Measurements from ENCODE around the gene MAP2K6.

The MAP2K6 gene

DNA sequence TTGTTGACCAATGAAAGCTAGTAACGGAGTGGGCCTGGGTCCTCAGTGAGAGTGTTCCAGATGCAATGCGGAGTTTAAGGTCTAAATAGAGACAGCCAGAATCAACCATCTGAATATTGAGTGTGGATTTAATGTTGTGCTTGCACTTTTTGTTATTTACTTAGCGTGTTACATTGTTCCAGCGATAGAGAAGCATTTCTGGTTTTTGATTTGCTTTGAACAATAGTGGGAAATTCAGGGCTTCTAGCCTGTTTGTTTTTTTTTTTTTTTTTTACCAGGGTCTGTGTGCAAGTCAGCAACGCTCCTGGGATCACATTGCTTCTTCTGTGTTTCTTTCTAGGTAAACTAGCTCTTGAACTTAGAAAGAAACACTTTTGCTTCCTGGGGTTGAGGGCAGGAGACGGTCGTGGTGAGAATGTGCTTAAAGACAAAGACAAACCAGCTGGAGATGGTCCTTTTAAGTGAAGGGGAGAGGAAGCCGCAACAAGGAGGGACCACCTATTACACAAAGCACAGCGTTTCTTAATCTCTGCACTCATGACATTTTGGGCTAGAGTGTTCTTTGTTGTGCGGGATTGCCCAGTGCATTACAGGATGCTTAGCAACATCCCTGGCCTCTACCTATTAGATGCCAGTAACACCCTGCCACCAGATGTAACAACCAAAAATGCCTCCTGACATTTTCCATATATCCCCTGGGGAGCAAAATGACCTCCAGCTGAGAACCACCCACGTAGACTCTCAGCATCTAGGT is 119.2 kb downstream of the MAP2K6 start:
- H3K36me3 ChIP-seq (ENCODE audit: insufficient read depth, low read length) = 0 out of 2 replicates have a peak, but pooled peaks cover 4% of the 10 kb centered on the region
- H3K4me3 ChIP-seq = no peak overlapping the region
- H3K9ac ChIP-seq (ENCODE audit: insufficient read length) = no peak overlapping the region
- no peak for DNase-seq (ENCODE audit: low read depth, low spot score)
- no peak overlapping the region for H3K27ac ChIP-seq
- TF ChIP-seq FOXP2 (optimal IDR thresholded peaks at IDR 0.05; ENCODE audit: control extremely low read depth, extremely low read length, insufficient read depth) = no peak
- TF ChIP-seq POLR2AphosphoS5 (IDR thresholded peaks at IDR 0.05; ENCODE audit: borderline replicate concordance, low read depth, low read length) = no peak
- no peak for TF ChIP-seq EZH2 (IDR thresholded peaks at IDR 0.05)
- H3K9me3 ChIP-seq (ENCODE audit: low read depth, low read length) = no peaks in the 10 kb centered on the region

DNA sequence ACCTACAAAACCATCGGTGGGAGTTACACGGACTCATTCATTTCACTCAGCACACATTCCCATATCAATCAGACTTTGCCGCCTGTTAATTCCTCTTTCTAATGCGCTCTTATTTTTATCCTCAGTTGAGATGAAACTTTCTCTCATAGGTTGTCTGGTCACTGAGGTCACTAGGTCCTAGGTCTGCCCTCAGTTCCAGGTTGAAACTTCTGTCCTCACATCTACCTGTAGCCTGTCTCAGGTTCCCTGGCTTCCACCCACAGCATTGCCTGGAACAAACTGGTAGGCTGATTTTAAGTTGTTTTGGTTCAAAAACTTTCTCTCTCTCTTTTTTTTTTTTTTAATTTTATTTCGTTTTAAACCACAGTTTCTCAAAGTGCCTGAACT is 119.7 kb downstream of the MAP2K6 start:
- Histone ChIP-seq H3K36me3 (ENCODE audit: insufficient read depth, low read length) (0 out of 2 replicates have a peak, but pooled peaks cover 4% of the 10 kb centered on the region), H3K27ac (no peak overlapping the region), H3K4me3 (no peak overlapping the region), H3K9me3 (ENCODE audit: low read depth, low read length) (no peaks in the 10 kb centered on the region), H3K9ac (ENCODE audit: insufficient read length) (no peak overlapping the region)
- DNase-seq (ENCODE audit: low read depth, low spot score) = no peak
- no peak for TF ChIP-seq FOXP2 (optimal IDR thresholded peaks at IDR 0.05; ENCODE audit: control extremely low read depth, extremely low read length, insufficient read depth)
- TF ChIP-seq EZH2 (IDR thresholded peaks at IDR 0.05) = no peak
- TF ChIP-seq POLR2AphosphoS5 (IDR thresholded peaks at IDR 0.05; ENCODE audit: borderline replicate concordance, low read depth, low read length) = no peak

DNA sequence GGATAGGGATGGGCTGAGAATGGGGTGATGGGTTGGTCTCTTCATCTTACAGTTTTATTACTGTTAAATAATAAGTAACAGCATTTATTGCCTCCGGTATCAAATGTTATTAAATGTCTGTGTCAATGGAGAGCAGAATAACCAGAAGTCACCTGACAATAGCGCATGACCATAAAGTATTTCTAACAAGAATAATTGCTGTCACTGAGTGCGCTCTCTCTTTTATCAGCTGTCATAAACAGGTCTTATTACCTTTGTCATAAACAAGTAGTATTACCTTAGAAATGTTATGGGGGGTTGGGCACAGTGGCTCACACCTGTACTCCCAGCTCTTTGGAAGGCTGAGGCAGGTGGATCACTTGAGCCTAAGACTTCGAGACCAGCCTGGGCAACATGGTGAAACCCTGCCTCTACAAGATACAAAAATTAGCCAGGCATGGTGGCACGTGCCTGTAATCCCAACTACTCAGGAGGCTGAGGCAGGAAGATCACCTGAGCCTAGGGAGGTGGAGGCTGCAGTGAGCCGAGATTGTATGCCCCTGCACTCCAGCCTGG is 120.6 kb downstream of the MAP2K6 start:
- TF ChIP-seq FOXP2 (optimal IDR thresholded peaks at IDR 0.05; ENCODE audit: control extremely low read depth, extremely low read length, insufficient read depth) = no peak
- no peak for TF ChIP-seq EZH2 (IDR thresholded peaks at IDR 0.05)
- TF ChIP-seq POLR2AphosphoS5 (IDR thresholded peaks at IDR 0.05; ENCODE audit: borderline replicate concordance, low read depth, low read length) = no peak

DNA sequence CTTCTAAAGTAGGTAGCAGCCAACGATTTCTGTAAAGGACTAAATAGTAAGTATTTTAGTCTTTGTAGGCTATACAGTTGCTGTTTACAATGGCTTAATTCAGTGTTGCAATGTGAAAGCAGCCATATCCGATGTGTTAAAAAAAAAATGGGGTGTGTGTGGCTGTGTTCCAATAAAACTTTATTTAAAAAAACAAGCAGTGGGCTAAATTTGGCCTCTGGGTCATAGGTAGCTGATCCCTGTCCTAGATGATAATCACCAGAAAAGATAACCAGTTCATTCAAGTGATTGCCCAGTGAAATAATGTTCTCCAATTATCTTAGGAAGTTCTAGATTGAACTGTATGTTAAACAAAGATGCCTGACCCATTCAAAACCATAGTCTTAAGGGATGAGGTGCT is 124.3 kb downstream of the MAP2K6 start:
- TF ChIP-seq FOXP2 (optimal IDR thresholded peaks at IDR 0.05; ENCODE audit: control extremely low read depth, extremely low read length, insufficient read depth) (no peak), POLR2AphosphoS5 (IDR thresholded peaks at IDR 0.05; ENCODE audit: borderline replicate concordance, low read depth, low read length) (no peak), EZH2 (IDR thresholded peaks at IDR 0.05) (no peak)
- no peak overlapping the region for H3K4me3 ChIP-seq

More for the DNA sequence above, 120.6 kb downstream of the MAP2K6 start:
- no peak overlapping the region for H3K9ac ChIP-seq (ENCODE audit: insufficient read length)
- H3K9me3 ChIP-seq (ENCODE audit: low read depth, low read length) = no peaks in the 10 kb centered on the region
- no peak for DNase-seq (ENCODE audit: low read depth, low spot score)
- no peak overlapping the region for H3K27ac ChIP-seq
- 0 out of 2 replicates have a peak, but pooled peaks cover 4% of the 10 kb centered on the region for H3K36me3 ChIP-seq (ENCODE audit: insufficient read depth, low read length)
- no peak overlapping the region for H3K4me3 ChIP-seq

DNA sequence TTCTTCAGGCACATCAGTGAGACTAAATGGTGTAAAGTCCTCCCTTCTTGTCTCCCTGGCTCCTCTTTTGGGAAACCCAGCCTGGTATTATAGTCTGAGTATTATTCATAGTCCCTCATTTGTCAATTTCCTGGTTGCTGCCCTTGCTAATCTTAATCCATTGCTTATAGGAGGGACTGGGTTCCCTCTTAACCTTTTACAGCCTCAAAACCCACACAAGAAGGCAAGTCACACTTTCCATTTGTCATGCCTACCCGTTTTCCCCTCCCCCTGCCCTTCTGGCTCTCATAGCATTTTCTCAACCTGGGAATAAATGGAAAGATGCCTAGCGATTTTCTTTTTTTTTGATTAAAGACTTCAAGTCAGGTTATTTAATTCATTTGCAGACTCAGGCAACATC is 124.8 kb downstream of the MAP2K6 start:
- no peak overlapping the region for H3K4me3 ChIP-seq
- no peak for DNase-seq (ENCODE audit: low read depth, low spot score)
- no peak overlapping the region for H3K9ac ChIP-seq (ENCODE audit: insufficient read length)
- TF ChIP-seq POLR2AphosphoS5 (IDR thresholded peaks at IDR 0.05; ENCODE audit: borderline replicate concordance, low read depth, low read length) (no peak), FOXP2 (optimal IDR thresholded peaks at IDR 0.05; ENCODE audit: control extremely low read depth, extremely low read length, insufficient read depth) (no peak), EZH2 (IDR thresholded peaks at IDR 0.05) (no peak)
- no peak overlapping the region for H3K27ac ChIP-seq
- no peaks in the 10 kb centered on the region for H3K9me3 ChIP-seq (ENCODE audit: low read depth, low read length)
- H3K36me3 ChIP-seq (ENCODE audit: insufficient read depth, low read length) = peaks cover 4% of the 10 kb centered on the region; the same call in 1 of the 2 replicates

More for the DNA sequence above, 124.3 kb downstream of the MAP2K6 start:
- Histone ChIP-seq H3K27ac (no peak overlapping the region), H3K9ac (ENCODE audit: insufficient read length) (no peak overlapping the region), H3K36me3 (ENCODE audit: insufficient read depth, low read length) (peaks cover 4% of the 10 kb centered on the region; the same call in 1 of the 2 replicates), H3K9me3 (ENCODE audit: low read depth, low read length) (no peaks in the 10 kb centered on the region)
- DNase-seq (ENCODE audit: low read depth, low spot score) = no peak

DNA sequence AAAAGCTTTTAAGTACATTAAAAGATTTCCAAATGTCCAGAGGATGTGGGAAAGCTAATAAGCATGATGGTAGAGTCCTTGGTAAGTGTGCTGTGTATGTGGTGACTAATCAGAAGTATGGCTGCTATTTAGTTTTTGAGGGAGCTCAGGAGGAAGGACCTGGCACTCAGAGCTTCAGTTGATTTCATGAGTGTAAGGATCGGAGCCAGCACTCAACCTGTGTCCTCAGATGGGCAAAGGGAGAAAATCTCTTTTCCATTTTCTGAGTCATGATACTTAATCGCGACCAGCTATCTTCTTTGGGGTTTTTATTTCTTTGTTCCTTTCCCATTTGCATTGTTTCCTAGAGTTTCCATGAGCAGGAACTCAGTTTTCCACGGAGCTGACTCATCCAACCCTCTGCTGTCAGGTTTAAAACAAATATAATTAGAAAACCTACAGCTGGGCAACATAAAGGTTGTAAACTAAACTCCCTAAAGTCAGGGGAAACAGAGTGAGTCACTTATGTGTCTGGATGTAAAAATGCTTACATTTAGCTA is 125.4 kb downstream of the MAP2K6 start:
- Histone ChIP-seq H3K9me3 (ENCODE audit: low read depth, low read length) (no peaks in the 10 kb centered on the region), H3K4me3 (no peak overlapping the region), H3K27ac (no peak overlapping the region), H3K36me3 (ENCODE audit: insufficient read depth, low read length) (peaks cover 4% of the 10 kb centered on the region; the same call in 1 of the 2 replicates), H3K9ac (ENCODE audit: insufficient read length) (no peak overlapping the region)
- DNase-seq (ENCODE audit: low read depth, low spot score) = no peak
- TF ChIP-seq POLR2AphosphoS5 (IDR thresholded peaks at IDR 0.05; ENCODE audit: borderline replicate concordance, low read depth, low read length) = no peak
- no peak for TF ChIP-seq EZH2 (IDR thresholded peaks at IDR 0.05)
- no peak for TF ChIP-seq FOXP2 (optimal IDR thresholded peaks at IDR 0.05; ENCODE audit: control extremely low read depth, extremely low read length, insufficient read depth)

DNA sequence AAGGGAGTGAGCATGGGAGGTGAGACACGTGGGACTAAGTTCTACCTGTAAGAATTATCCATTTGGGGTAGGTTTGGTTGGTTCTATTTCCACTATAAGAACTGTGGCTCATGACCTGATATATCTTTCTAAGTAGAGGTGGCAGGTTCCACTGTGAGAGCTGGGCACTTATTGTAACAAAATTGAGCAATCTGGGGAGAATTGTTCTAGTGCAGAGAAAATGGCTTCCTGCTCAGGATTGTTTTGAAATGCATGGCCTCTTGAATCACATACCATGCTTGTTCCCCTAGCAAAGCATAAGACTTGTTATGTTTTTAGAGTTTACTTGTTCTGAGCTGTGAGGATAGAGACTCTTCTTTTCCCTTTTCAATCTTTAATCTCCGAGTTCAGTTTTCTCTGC is 125.9 kb downstream of the MAP2K6 start:
- no peaks in the 10 kb centered on the region for H3K9me3 ChIP-seq (ENCODE audit: low read depth, low read length)
- H3K9ac ChIP-seq (ENCODE audit: insufficient read length) = no peak overlapping the region
- TF ChIP-seq POLR2AphosphoS5 (IDR thresholded peaks at IDR 0.05; ENCODE audit: borderline replicate concordance, low read depth, low read length) = no peak
- no peak for TF ChIP-seq EZH2 (IDR thresholded peaks at IDR 0.05)
- TF ChIP-seq FOXP2 (optimal IDR thresholded peaks at IDR 0.05; ENCODE audit: control extremely low read depth, extremely low read length, insufficient read depth) = no peak
- H3K27ac ChIP-seq = no peak overlapping the region
- H3K4me3 ChIP-seq = no peak overlapping the region
- DNase-seq (ENCODE audit: low read depth, low spot score) = no peak
- peaks cover 4% of the 10 kb centered on the region; the same call in 1 of the 2 replicates for H3K36me3 ChIP-seq (ENCODE audit: insufficient read depth, low read length)

DNA sequence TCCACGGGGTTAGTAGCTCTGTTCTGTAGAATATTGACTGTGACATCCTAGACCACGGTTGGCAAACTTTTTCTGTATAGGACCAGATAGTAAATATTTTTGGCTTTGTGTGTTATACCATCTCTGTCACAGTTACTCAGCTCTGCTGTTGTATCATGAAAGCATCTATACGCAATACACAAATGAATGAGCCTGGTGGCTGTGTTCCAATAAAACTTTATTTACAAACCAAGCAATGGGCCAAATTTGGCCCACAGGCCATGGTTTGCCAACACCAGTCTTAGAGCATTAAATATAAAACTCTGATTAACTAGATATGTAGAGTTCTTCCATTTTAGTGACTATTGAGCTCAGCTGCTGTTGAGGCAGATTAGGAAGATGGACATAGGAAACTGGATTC is 132.7 kb downstream of the MAP2K6 start:
- Histone ChIP-seq H3K4me3 (no peak overlapping the region), H3K9me3 (ENCODE audit: low read depth, low read length) (no peaks in the 10 kb centered on the region), H3K9ac (ENCODE audit: insufficient read length) (no peak overlapping the region), H3K27ac (no peak overlapping the region), H3K36me3 (ENCODE audit: insufficient read depth, low read length) (no peaks in the 10 kb centered on the region)
- TF ChIP-seq FOXP2 (optimal IDR thresholded peaks at IDR 0.05; ENCODE audit: control extremely low read depth, extremely low read length, insufficient read depth) = no peak
- TF ChIP-seq POLR2AphosphoS5 (IDR thresholded peaks at IDR 0.05; ENCODE audit: borderline replicate concordance, low read depth, low read length) = no peak
- no peak for TF ChIP-seq EZH2 (IDR thresholded peaks at IDR 0.05)
- DNase-seq (ENCODE audit: low read depth, low spot score) = no peak

Measured in SK-N-MC (cell line).